ENCODE measurements around the gene TYSND1.

The TYSND1 gene

DNA sequence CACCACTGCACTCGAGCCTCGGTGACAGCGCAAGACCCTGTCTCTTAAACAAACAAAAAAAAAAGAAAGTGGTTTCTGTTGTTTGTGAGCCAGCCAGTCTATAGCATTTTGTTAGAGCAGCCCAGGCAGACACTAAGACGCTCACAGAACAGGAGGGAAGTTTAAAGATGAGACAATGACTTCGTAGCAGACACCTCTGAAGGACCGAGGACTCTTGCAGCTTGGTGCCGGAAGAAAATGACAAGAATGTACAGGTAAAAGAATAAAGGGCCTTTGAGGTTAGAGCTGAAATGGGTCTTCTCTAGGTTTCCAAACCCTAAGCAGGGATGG is 54.1 kb downstream of the TYSND1 start:
- Histone ChIP-seq H3K27ac (ENCODE audit: low read depth, low read length) (no peak overlapping the region), H4K20me1 (ENCODE audit: low read depth, low read length) (no peaks in the 10 kb centered on the region), H3K9me3 (ENCODE audit: insufficient read depth, low read length) (no peaks in the 10 kb centered on the region), H3K9ac (ENCODE audit: low read length) (no peak overlapping the region), H3K4me2 (ENCODE audit: low read depth, low read length, poor library complexity, severe bottlenecking) (no peak overlapping the region), H3K4me3 (ENCODE audit: insufficient read depth, low read length, poor library complexity, severe bottlenecking) (no peak overlapping the region), H3K27me3 (ENCODE audit: low read length) (no peaks in the 10 kb centered on the region), H3K36me3 (ENCODE audit: low read length) (no peaks in the 10 kb centered on the region), H3F3A (ENCODE audit: insufficient read depth) (no peaks in the 10 kb centered on the region), H3K9me2 (replicated peaks; ENCODE audit: insufficient read depth, low read length) (no peaks in the 10 kb centered on the region), H3K79me2 (ENCODE audit: insufficient read depth, low read length) (no peaks in the 10 kb centered on the region), H2AFZ (ENCODE audit: low read depth, low read length, severe bottlenecking) (no peak overlapping the region)
- no peak for TF ChIP-seq EZH2phosphoT487 (conservative IDR thresholded peaks at IDR 0.05; ENCODE audit: low read length)
- TF ChIP-seq, protein P1, sequence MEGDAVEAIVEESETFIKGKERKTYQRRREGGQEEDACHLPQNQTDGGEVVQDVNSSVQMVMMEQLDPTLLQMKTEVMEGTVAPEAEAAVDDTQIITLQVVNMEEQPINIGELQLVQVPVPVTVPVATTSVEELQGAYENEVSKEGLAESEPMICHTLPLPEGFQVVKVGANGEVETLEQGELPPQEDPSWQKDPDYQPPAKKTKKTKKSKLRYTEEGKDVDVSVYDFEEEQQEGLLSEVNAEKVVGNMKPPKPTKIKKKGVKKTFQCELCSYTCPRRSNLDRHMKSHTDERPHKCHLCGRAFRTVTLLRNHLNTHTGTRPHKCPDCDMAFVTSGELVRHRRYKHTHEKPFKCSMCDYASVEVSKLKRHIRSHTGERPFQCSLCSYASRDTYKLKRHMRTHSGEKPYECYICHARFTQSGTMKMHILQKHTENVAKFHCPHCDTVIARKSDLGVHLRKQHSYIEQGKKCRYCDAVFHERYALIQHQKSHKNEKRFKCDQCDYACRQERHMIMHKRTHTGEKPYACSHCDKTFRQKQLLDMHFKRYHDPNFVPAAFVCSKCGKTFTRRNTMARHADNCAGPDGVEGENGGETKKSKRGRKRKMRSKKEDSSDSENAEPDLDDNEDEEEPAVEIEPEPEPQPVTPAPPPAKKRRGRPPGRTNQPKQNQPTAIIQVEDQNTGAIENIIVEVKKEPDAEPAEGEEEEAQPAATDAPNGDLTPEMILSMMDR (IDR thresholded peaks at IDR 0.05; ENCODE audit: insufficient read depth, low read length, poor library complexity, severe bottlenecking): no peak

DNA sequence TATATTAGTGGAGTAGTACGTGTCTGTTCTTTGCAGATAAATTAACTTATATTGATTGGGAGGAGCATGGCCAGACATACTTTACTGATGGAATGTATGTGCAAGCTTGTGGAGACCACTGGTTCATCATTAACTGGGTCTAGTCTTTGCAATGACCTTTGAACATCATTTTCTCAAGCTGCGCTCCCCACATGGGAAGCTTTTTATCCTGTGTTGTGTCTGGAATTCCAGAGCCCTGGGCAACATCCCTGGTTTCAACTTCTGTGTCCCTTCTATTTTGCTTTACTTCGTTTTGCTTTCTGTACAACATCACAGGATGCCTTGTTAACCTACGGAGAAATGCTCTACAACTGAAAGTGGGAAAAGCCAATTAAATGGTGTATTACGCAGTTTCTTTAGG is 55.5 kb downstream of the TYSND1 start:
- Histone ChIP-seq H3K79me2 (ENCODE audit: insufficient read depth, low read length) (no peaks in the 10 kb centered on the region), H3K27me3 (ENCODE audit: low read length) (no peaks in the 10 kb centered on the region), H3F3A (ENCODE audit: insufficient read depth) (no peaks in the 10 kb centered on the region), H3K4me2 (ENCODE audit: low read depth, low read length, poor library complexity, severe bottlenecking) (no peak overlapping the region), H3K9ac (ENCODE audit: low read length) (no peak overlapping the region), H2AFZ (ENCODE audit: low read depth, low read length, severe bottlenecking) (no peak overlapping the region), H3K9me2 (replicated peaks; ENCODE audit: insufficient read depth, low read length) (no peaks in the 10 kb centered on the region), H3K4me3 (ENCODE audit: insufficient read depth, low read length, poor library complexity, severe bottlenecking) (no peak overlapping the region), H3K36me3 (ENCODE audit: low read length) (no peaks in the 10 kb centered on the region), H3K9me3 (ENCODE audit: insufficient read depth, low read length) (no peaks in the 10 kb centered on the region), H4K20me1 (ENCODE audit: low read depth, low read length) (no peaks in the 10 kb centered on the region), H3K27ac (ENCODE audit: low read depth, low read length) (no peak overlapping the region)
- TF ChIP-seq EZH2phosphoT487 (conservative IDR thresholded peaks at IDR 0.05; ENCODE audit: low read length): no peak
- TF ChIP-seq, protein P1 (IDR thresholded peaks at IDR 0.05; ENCODE audit: insufficient read depth, low read length, poor library complexity, severe bottlenecking): no peak

DNA sequence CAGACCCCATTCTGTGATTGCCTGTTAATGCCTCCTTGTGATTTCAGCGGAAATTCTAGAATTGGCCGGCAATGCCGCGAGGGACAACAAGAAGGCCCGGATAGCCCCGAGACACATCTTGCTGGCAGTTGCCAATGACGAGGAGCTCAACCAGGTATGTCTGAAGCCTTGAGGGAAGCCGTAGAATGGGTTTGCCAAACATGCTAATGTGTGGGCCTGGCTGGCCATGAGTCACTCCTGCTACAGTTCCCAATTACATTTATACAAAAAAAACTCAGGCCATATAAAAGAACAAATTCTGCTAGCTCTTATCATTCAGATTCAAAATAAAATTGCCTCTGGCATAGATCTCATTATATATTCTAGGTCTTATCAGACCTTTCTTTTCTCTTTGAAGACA is 56.5 kb downstream of the TYSND1 start:
- TF ChIP-seq, protein P1 (IDR thresholded peaks at IDR 0.05; ENCODE audit: insufficient read depth, low read length, poor library complexity, severe bottlenecking): no peak
- no peak for TF ChIP-seq EZH2phosphoT487 (conservative IDR thresholded peaks at IDR 0.05; ENCODE audit: low read length)
- Histone ChIP-seq H3K9me2 (replicated peaks; ENCODE audit: insufficient read depth, low read length) (no peaks in the 10 kb centered on the region), H3K27ac (ENCODE audit: low read depth, low read length) (no peak overlapping the region)

DNA sequence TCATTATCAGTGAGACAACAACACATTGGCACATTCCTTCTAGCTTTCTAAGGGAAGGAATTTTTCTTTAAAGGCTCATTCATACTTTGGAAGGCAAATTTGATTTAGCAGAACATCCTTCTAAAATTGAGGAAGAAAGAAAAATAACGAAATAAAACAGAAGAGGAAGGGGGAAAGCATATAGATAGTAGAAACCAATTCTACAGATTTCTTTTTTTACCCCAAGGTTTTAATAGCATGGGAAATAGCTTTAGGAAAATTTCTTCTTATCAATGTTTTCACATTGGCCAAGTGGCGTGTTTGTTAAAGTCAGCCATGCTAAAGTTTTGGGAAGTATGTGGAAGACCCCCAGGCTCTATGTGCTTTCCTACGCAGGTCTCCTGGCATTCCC is 58.2 kb downstream of the TYSND1 start:
- H3K27me3 ChIP-seq (ENCODE audit: low read length): no peaks in the 10 kb centered on the region
- no peak overlapping the region for H3K9ac ChIP-seq (ENCODE audit: low read length)
- no peaks in the 10 kb centered on the region for H3K79me2 ChIP-seq (ENCODE audit: insufficient read depth, low read length)
- H3K36me3 ChIP-seq (ENCODE audit: low read length): no peaks in the 10 kb centered on the region
- H3K4me2 ChIP-seq (ENCODE audit: low read depth, low read length, poor library complexity, severe bottlenecking): no peak overlapping the region
- H3K9me2 ChIP-seq (replicated peaks; ENCODE audit: insufficient read depth, low read length): no peaks in the 10 kb centered on the region
- H3K27ac ChIP-seq (ENCODE audit: low read depth, low read length): no peak overlapping the region
- H4K20me1 ChIP-seq (ENCODE audit: low read depth, low read length): no peaks in the 10 kb centered on the region
- no peak overlapping the region for H3K4me3 ChIP-seq (ENCODE audit: insufficient read depth, low read length, poor library complexity, severe bottlenecking)
- TF ChIP-seq, protein P1 (IDR thresholded peaks at IDR 0.05; ENCODE audit: insufficient read depth, low read length, poor library complexity, severe bottlenecking): no peak
- TF ChIP-seq EZH2phosphoT487 (conservative IDR thresholded peaks at IDR 0.05; ENCODE audit: low read length): no peak
- H2AFZ ChIP-seq (ENCODE audit: low read depth, low read length, severe bottlenecking): no peak overlapping the region
- H3F3A ChIP-seq (ENCODE audit: insufficient read depth): no peaks in the 10 kb centered on the region
- H3K9me3 ChIP-seq (ENCODE audit: insufficient read depth, low read length): no peaks in the 10 kb centered on the region

More for the DNA sequence above, 56.5 kb downstream of the TYSND1 start:
- no peaks in the 10 kb centered on the region for H3K79me2 ChIP-seq (ENCODE audit: insufficient read depth, low read length)
- H3K4me3 ChIP-seq (ENCODE audit: insufficient read depth, low read length, poor library complexity, severe bottlenecking): no peak overlapping the region
- H3K9me3 ChIP-seq (ENCODE audit: insufficient read depth, low read length): no peaks in the 10 kb centered on the region
- no peak overlapping the region for H3K4me2 ChIP-seq (ENCODE audit: low read depth, low read length, poor library complexity, severe bottlenecking)
- no peaks in the 10 kb centered on the region for H3K27me3 ChIP-seq (ENCODE audit: low read length)
- H2AFZ ChIP-seq (ENCODE audit: low read depth, low read length, severe bottlenecking): no peak overlapping the region
- no peaks in the 10 kb centered on the region for H3K36me3 ChIP-seq (ENCODE audit: low read length)
- no peaks in the 10 kb centered on the region for H3F3A ChIP-seq (ENCODE audit: insufficient read depth)
- H4K20me1 ChIP-seq (ENCODE audit: low read depth, low read length): no peaks in the 10 kb centered on the region
- no peak overlapping the region for H3K9ac ChIP-seq (ENCODE audit: low read length)

Measured in SU-DHL-6 (cell line).